IMR-90 (cell line): ENCODE results near the gene AGAP1. TPM values are rescaled to one million over a fixed set of nuclear protein-coding genes. Genes with fewer than 3 reads are reported as not detected.

Experiments
- ATAC-seq: fragments of 200-7000 bp; cut with Tn5 transposase; 2 replicates; pipeline ENCODE4 v1.9.1; 2020; ENCODE audit warnings: low read depth, mild to moderate bottlenecking, moderate library complexity
- BruUV-seq: library from RNA; stranded (reverse); fragments of 400-500 nt; replicated peaks from 2 replicates; lab custom pipeline; 2021; lab: Mats Ljungman, UMichigan
- CTCF ChIA-PET: fragments of 300-600 bp; formaldehyde crosslinking; extraction: SDS; loops from one replicate; lab custom pipeline; 2021; ENCODE audit warnings: antibody characterized with exemption; lab: Yijun Ruan, JAX
- POLR2A ChIA-PET: fragments of 300-600 bp; sonication (Branson Sonifier 250); formaldehyde crosslinking; loops from one replicate; lab custom pipeline; 2022; ENCODE audit warnings: antibody characterized with exemption; ENCODE audit not compliant: unreplicated experiment; lab: Charles Lee
- DNase-seq: peaks from one replicate; pipeline ENCODE4 v3.0.0; 2013
- H2AFZ ChIP-seq: replicated peaks from 2 replicates; pipeline ENCODE3; 2013; ENCODE audit warnings: low read length, mild to moderate bottlenecking; ENCODE audit not compliant: poor library complexity
- H2AK5ac ChIP-seq: 2 replicates; pipeline ENCODE4 v1.6.1; 2013; ENCODE audit warnings: low read depth, low read length, inconsistent platforms
- H2AK9ac ChIP-seq: replicated peaks from 2 replicates; pipeline ENCODE3; 2013; ENCODE audit warnings: mild to moderate bottlenecking, low read depth, low read length, moderate library complexity; ENCODE audit not compliant: poor library complexity
- H2BK120ac ChIP-seq: 2 replicates; pipeline ENCODE4 v1.6.1; 2013; ENCODE audit warnings: low read depth, low read length, inconsistent platforms
- H2BK15ac ChIP-seq: 3 replicates; pipeline ENCODE4 v1.6.1; 2013; ENCODE audit warnings: low read depth, low read length, inconsistent platforms
- H2BK20ac ChIP-seq: 2 replicates; pipeline ENCODE4 v1.6.1; 2013; ENCODE audit warnings: low read depth, mild to moderate bottlenecking, inconsistent platforms, low read length, moderate library complexity
- H2BK5ac ChIP-seq: 2 replicates; pipeline ENCODE4 v1.6.1; 2013; ENCODE audit warnings: mild to moderate bottlenecking, low read depth, low read length, inconsistent platforms; ENCODE audit not compliant: poor library complexity, severe bottlenecking
- H3K14ac ChIP-seq: replicated peaks from 2 replicates; pipeline ENCODE4 v1.6.1; 2013; ENCODE audit warnings: low read depth, low read length, inconsistent platforms
- H3K18ac ChIP-seq: 2 replicates; pipeline ENCODE4 v1.6.1; 2013; ENCODE audit warnings: low read depth, low read length, control low read depth
- H3K23ac ChIP-seq: 2 replicates; pipeline ENCODE4 v1.6.1; 2013; ENCODE audit warnings: low read depth, low read length, inconsistent platforms
- H3K27ac ChIP-seq: 2 replicates; pipeline ENCODE4 v1.5.1; 2013; ENCODE audit warnings: mild to moderate bottlenecking, control low read depth, low read length; ENCODE audit not compliant: insufficient read depth
- H3K27me3 ChIP-seq: 2 replicates; pipeline ENCODE4 v1.6.1; 2013; ENCODE audit warnings: low read length; ENCODE audit not compliant: control insufficient read depth, insufficient read depth
- H3K36me3 ChIP-seq: 2 replicates; pipeline ENCODE4 v1.6.1; 2013; ENCODE audit warnings: low read length, mixed read lengths; ENCODE audit not compliant: control insufficient read depth, insufficient read depth
- H3K4ac ChIP-seq: 2 replicates; pipeline ENCODE4 v1.6.1; 2013; ENCODE audit warnings: low read depth, low read length, inconsistent platforms
- H3K4me1 ChIP-seq: 2 replicates; pipeline ENCODE4 v1.6.1; 2013; ENCODE audit warnings: low read length, mixed read lengths; ENCODE audit not compliant: control insufficient read depth, insufficient read depth
- H3K4me2 ChIP-seq: 2 replicates; pipeline ENCODE4 v1.6.1; 2013; ENCODE audit warnings: low read depth, mild to moderate bottlenecking, control low read depth, low read length, moderate library complexity
- H3K4me3 ChIP-seq: 2 replicates; pipeline ENCODE4 v1.5.1; 2013; ENCODE audit warnings: low read depth, mild to moderate bottlenecking, control low read depth, low read length, moderate library complexity; ENCODE audit not compliant: insufficient read depth
- H3K56ac ChIP-seq: 2 replicates; pipeline ENCODE4 v1.6.1; 2013; ENCODE audit warnings: low read length, inconsistent platforms; ENCODE audit not compliant: insufficient read depth; ENCODE audit errors: extremely low read depth
- H3K79me1 ChIP-seq, 2 experiments: 2 replicates each; pipeline ENCODE4 v1.6.1; 2013; ENCODE audit warnings: low read length in 2 of 2, inconsistent platforms in 1 of 2, low read depth in 1 of 2
- H3K9ac ChIP-seq: 2 replicates; pipeline ENCODE4 v1.6.1; 2013; ENCODE audit warnings: low read depth, low read length, control low read depth
- H3K9me1 ChIP-seq: 2 replicates; pipeline ENCODE4 v1.6.1; 2013; ENCODE audit warnings: low read length, inconsistent platforms; ENCODE audit not compliant: insufficient read depth
- H3K9me3 ChIP-seq: 2 replicates; pipeline ENCODE4 v1.6.1; 2013; ENCODE audit warnings: low read length; ENCODE audit not compliant: control insufficient read depth, insufficient read depth
- H4K20me1 ChIP-seq: 2 replicates; pipeline ENCODE4 v1.6.1; 2013; ENCODE audit warnings: low read length, inconsistent platforms; ENCODE audit not compliant: insufficient read depth
- H4K5ac ChIP-seq: 2 replicates; pipeline ENCODE4 v1.6.1; 2013; ENCODE audit warnings: mild to moderate bottlenecking, low read depth, low read length, control low read depth
- H4K8ac ChIP-seq, 2 experiments: 2 replicates each; pipeline ENCODE4 v1.6.1; 2013; ENCODE audit warnings: low read depth in 2 of 2, low read length in 2 of 2, control low read depth in 1 of 2, inconsistent platforms in 1 of 2
- H4K91ac ChIP-seq: 2 replicates; pipeline ENCODE4 v1.6.1; 2013; ENCODE audit warnings: low read depth, low read length, inconsistent platforms; ENCODE audit not compliant: insufficient read depth
- BHLHE40 ChIP-seq: fragments of 150-350 bp; IDR thresholded peaks from 2 replicates; pipeline ENCODE4 v1.6.1; 2016; ENCODE audit warnings: mild to moderate bottlenecking, low read depth, low read length
- WGBS, 2 experiments: methylation state at CpG; one replicate each; pipeline versions ENCODE4 v1.1.5 to v1.1.7; 2013; ENCODE audit warnings: missing lambda C conversion rate in 2 of 2; ENCODE audit not compliant: insufficient read length in 1 of 2; ENCODE audit errors: extremely low coverage in 2 of 2; 5-methylcytosine and 5-hydroxymethylcytosine counted together
- dilution Hi-C: fragments of 300-500 bp; cut with HindIII; formaldehyde crosslinking; loops from one replicate; pipeline ENCODE4 v1.14.3; 2018; ENCODE audit warnings: low sequenced_read_pairs; ENCODE audit not compliant: unreplicated experiment
- in situ Hi-C: fragments of 300-500 bp; cut with MboI; formaldehyde crosslinking; loops from 3 replicates; pipeline ENCODE4 v1.14.3; 2019; ENCODE audit warnings: low sequenced_read_pairs, inconsistent platforms, mixed read lengths
- intact Hi-C: fragments of 100-400 bp; cut with micrococcal nuclease; formaldehyde crosslinking; loops from 2 replicates; pipeline ENCODE4 v1.10.0; 2022
- polyA plus RNA-seq, 3 experiments: library from polyadenylated mRNA; depleted of rRNA; stranded (reverse); fragments of >200 nt; gene quantifications; 2 replicates each; pipeline ENCODE4 v1.2.3, GENCODE V29; 2012; ENCODE audit warnings: low replicate concordance in 1 of 3
- total RNA-seq: library from RNA; depleted of rRNA; stranded (reverse); fragments of >200 nt; gene quantifications from 2 replicates; pipeline ENCODE4 v1.2.3, GENCODE V29; 2012

AGAP1 gene
- total and polyA plus RNA-seq, 2 of the 4 experiments (the other 2 are of a cell fraction): 15.1 to 16.4 TPM

- H3K4me2 ChIP-seq: no peak overlapping the region
- no peaks in the 10 kb centered on the region for H3K9me3 ChIP-seq
- H2AK9ac ChIP-seq: no peak overlapping the region
- no peak overlapping the region for H2BK20ac ChIP-seq
- dilution Hi-C loops: no loop called here
- BruUV-seq: no TSS peak
- no peak overlapping the region for H2AK5ac ChIP-seq
- no peak overlapping the region for H4K91ac ChIP-seq
- H3K79me1 ChIP-seq: no peaks in the 10 kb centered on the region
- H4K8ac ChIP-seq: no peak overlapping the region
- CTCF ChIA-PET: no interaction called here
- ATAC-seq: no peak
- POLR2A ChIA-PET: no interaction called here
- no CpG with 5 or more reads among the region's 6 CpGs for whole genome bisulfite sequencing, 2 experiments
- in situ Hi-C loops: no loop called here
- H3K27me3 ChIP-seq: no peaks in the 10 kb centered on the region
- H2BK5ac ChIP-seq: no peak overlapping the region
- no peak overlapping the region for H3K4ac ChIP-seq
- no peak overlapping the region for H3K56ac ChIP-seq
- intact Hi-C loops: no loop called here
- no peak overlapping the region for H4K5ac ChIP-seq
- H3K36me3 ChIP-seq: no peaks in the 10 kb centered on the region
- no peak for DNase-seq
- no peaks in the 10 kb centered on the region for H4K20me1 ChIP-seq
- H3K27ac ChIP-seq: no peak overlapping the region
- H2BK120ac ChIP-seq: no peak overlapping the region
- H3K14ac ChIP-seq: no peak overlapping the region
- no peak overlapping the region for H2AFZ ChIP-seq
- TF ChIP-seq BHLHE40: no peak
- H3K9me1 ChIP-seq: no peaks in the 10 kb centered on the region
- H3K4me3 ChIP-seq: no peak overlapping the region
- H3K23ac ChIP-seq: no peak overlapping the region
- no peaks in the 10 kb centered on the region for H3K4me1 ChIP-seq
- no peak overlapping the region for H3K9ac ChIP-seq
- H2BK15ac ChIP-seq: no peak overlapping the region
- no peak overlapping the region for H3K18ac ChIP-seq
These were observed 521.3 kb downstream of the AGAP1 start for GRCh38 chr2:236015171-236015570.
